HCT116 (cell line): ENCODE results near the gene UMAD1. TPM values are rescaled to one million over a fixed set of nuclear protein-coding genes. Genes with fewer than 3 reads are reported as not detected.

Source experiments
- ATAC-seq: fragments of 200-7000 bp; cut with Tn5 transposase; 2 replicates; pipeline ENCODE4 v1.9.1; 2020; ENCODE audit warnings: mild to moderate bottlenecking, moderate library complexity
- BruUV-seq: library from RNA; stranded (reverse); fragments of 400-500 nt; replicated peaks from 2 replicates; lab custom pipeline; 2021; lab: Mats Ljungman, UMichigan
- CTCF ChIA-PET: fragments of 300-600 bp; sonication (Branson Sonifier 250); formaldehyde crosslinking; loops from one replicate; lab custom pipeline; 2021; ENCODE audit warnings: antibody characterized with exemption; lab: Charles Lee
- POLR2A ChIA-PET: fragments of 300-600, 350-600 bp; sonication (Branson Sonifier 250); formaldehyde crosslinking; loops from one replicate; lab custom pipeline; 2021; ENCODE audit warnings: antibody characterized with exemption; lab: Charles Lee
- RAD21 ChIA-PET, 2 experiments: fragments of 300-600 bp; sonication (Branson Sonifier 250); formaldehyde crosslinking; loops; one replicate each; lab custom pipeline; 2023; ENCODE audit warnings: low total read pairs in 2 of 2; ENCODE audit not compliant: uncharacterized antibody in 2 of 2, unreplicated experiment in 2 of 2, low non-redundant PET in 1 of 2; lab: Charles Lee
- DNase-seq: peaks from one replicate; pipeline ENCODE4 v3.0.0-alpha.2; 2010; ENCODE audit warnings: low read depth, low spot score
- H2AFZ ChIP-seq: fragments of 200-600 bp; shearing (Covaris generic), sonication (generic); 2 replicates; pipeline ENCODE4 v1.6.1; 2017; ENCODE audit warnings: low read depth, mixed run types, mixed read lengths, antibody characterized with exemption, low read length; ENCODE audit not compliant: poor library complexity, severe bottlenecking
- H3K27ac ChIP-seq: 2 replicates; pipeline ENCODE4 v1.5.1; 2012; ENCODE audit warnings: low read depth, low read length
- H3K27me3 ChIP-seq: fragments of 200-600 bp; sonication (generic); 2 replicates; pipeline ENCODE4 v1.6.1; 2016; ENCODE audit warnings: mixed run types, low read length, mixed read lengths; ENCODE audit not compliant: insufficient read depth
- H3K36me3 ChIP-seq, 2 experiments: fragments of 200-500 bp in 1 of 2; fragments of 200-600 bp in 1 of 2; sonication (Bioruptor generic) in 1 of 2; sonication (generic) in 1 of 2; 2 replicates each; pipeline versions ENCODE4 v1.5.1 to v1.6.1; 2014 to 2016; ENCODE audit warnings: low read length in 2 of 2, inconsistent platforms in 1 of 2, mixed read lengths in 1 of 2, mixed run types in 1 of 2; ENCODE audit not compliant: insufficient read depth in 2 of 2, control insufficient read depth in 1 of 2
- H3K4me1 ChIP-seq, 2 experiments: fragments of 200-600 bp in 1 of 2; sonication (generic) in 1 of 2; 2 replicates each; pipeline versions ENCODE4 v1.5.1 to v1.6.1; 2012 to 2017; ENCODE audit warnings: low read length in 2 of 2, inconsistent platforms in 1 of 2, mild to moderate bottlenecking in 1 of 2, mixed read lengths in 1 of 2, mixed run types in 1 of 2, moderate library complexity in 1 of 2; ENCODE audit not compliant: insufficient read depth in 2 of 2, control insufficient read depth in 1 of 2
- H3K4me2 ChIP-seq: fragments of 200-600 bp; sonication (generic); 2 replicates; pipeline ENCODE4 v1.6.1; 2017; ENCODE audit warnings: mixed run types, low read length, mixed read lengths
- H3K4me3 ChIP-seq, 2 experiments: fragments of 200-600 bp in 1 of 2; sonication (generic) in 1 of 2; replicated peaks in 1 of 2; 2 replicates each; pipeline ENCODE4 v1.5.1; 2011 to 2016; ENCODE audit warnings: low read length in 2 of 2, control low read depth in 1 of 2, low read depth in 1 of 2, mild to moderate bottlenecking in 1 of 2, mixed read lengths in 1 of 2, mixed run types in 1 of 2
- H3K79me2 ChIP-seq: fragments of 200-600 bp; sonication (generic); 2 replicates; pipeline ENCODE4 v1.6.1; 2017; ENCODE audit warnings: mild to moderate bottlenecking, mixed run types, low read length, moderate library complexity, mixed read lengths; ENCODE audit not compliant: insufficient read depth
- H3K9ac ChIP-seq: fragments of 200-600 bp; sonication (generic); 2 replicates; pipeline ENCODE4 v1.6.1; 2016; ENCODE audit warnings: low read length, mixed read lengths
- H3K9me2 ChIP-seq: fragments of 200-600 bp; sonication (generic), shearing (Covaris generic); 2 replicates; pipeline ENCODE4 v1.6.1; 2017; ENCODE audit warnings: mixed run types, mild to moderate bottlenecking, moderate library complexity; ENCODE audit not compliant: insufficient read depth
- H3K9me3 ChIP-seq, 2 experiments: fragments of 200-500 bp in 1 of 2; fragments of 200-600 bp in 1 of 2; sonication (Bioruptor generic) in 1 of 2; sonication (generic) in 1 of 2; 2 replicates each; pipeline ENCODE4 v1.6.1; 2014 to 2017; ENCODE audit warnings: low read length in 2 of 2, mixed read lengths in 2 of 2, inconsistent platforms in 1 of 2, low read depth in 1 of 2, mild to moderate bottlenecking in 1 of 2, mixed run types in 1 of 2, moderate library complexity in 1 of 2; ENCODE audit not compliant: control insufficient read depth in 1 of 2, insufficient read depth in 1 of 2
- H4K20me1 ChIP-seq: fragments of 200-600 bp; sonication (generic), shearing (Covaris generic); 2 replicates; pipeline ENCODE4 v1.6.1; 2017; ENCODE audit warnings: mixed run types, mild to moderate bottlenecking, moderate library complexity; ENCODE audit not compliant: insufficient read depth
- CEBPB ChIP-seq: IDR thresholded peaks from 2 replicates; pipeline ENCODE4 v1.6.1; 2012; ENCODE audit warnings: low read depth
- ELF1 ChIP-seq: IDR thresholded peaks from 2 replicates; pipeline ENCODE4 v1.6.1; 2012; ENCODE audit warnings: low read depth, borderline replicate concordance
- EZH2 ChIP-seq: fragments of 200-600 bp; sonication (generic); IDR thresholded peaks from 2 replicates; pipeline ENCODE4 v1.6.1; 2017; ENCODE audit warnings: antibody characterized with exemption, mixed run types
- RAD21 ChIP-seq: IDR thresholded peaks from 2 replicates; pipeline ENCODE4 v1.6.1; 2012; ENCODE audit warnings: low read depth, mild to moderate bottlenecking
- SIN3A ChIP-seq: IDR thresholded peaks from 2 replicates; pipeline ENCODE4 v1.6.1; 2012; ENCODE audit warnings: low read depth
- YY1 ChIP-seq: IDR thresholded peaks from 2 replicates; pipeline ENCODE4 v1.6.1; 2011; ENCODE audit warnings: low read length, low read depth, moderate library complexity, mild to moderate bottlenecking; ENCODE audit not compliant: insufficient replicate concordance; ENCODE audit errors: extremely low read depth
- ZFX ChIP-seq: fragments of 450-650 bp; IDR thresholded peaks from 2 replicates; pipeline ENCODE4 v1.6.1; 2017
- ZNF274 ChIP-seq: fragments of 200-500 bp; sonication (Bioruptor generic); IDR thresholded peaks from 2 replicates; pipeline ENCODE4 v1.6.1; 2014; ENCODE audit warnings: mild to moderate bottlenecking, low read depth, low read length, inconsistent platforms
- intact Hi-C: fragments of 100-400 bp; cut with micrococcal nuclease; formaldehyde crosslinking; loops from 2 replicates; pipeline ENCODE4 v1.10.0; 2022
- total RNA-seq: library from RNA; stranded (reverse); gene quantifications from one replicate; pipeline ENCODE4 v1.2.1, GENCODE V29; 2021; ENCODE audit not compliant: unreplicated experiment
- TF ChIP-seq, protein P1 (sequence below): IDR thresholded peaks from 2 replicates; pipeline ENCODE4 v1.6.1; 2012
- TF ChIP-seq, protein P2 (sequence below): IDR thresholded peaks from 2 replicates; pipeline ENCODE4 v1.6.1; 2011; ENCODE audit warnings: mild to moderate bottlenecking, low read length, moderate library complexity; ENCODE audit not compliant: insufficient replicate concordance; ENCODE audit errors: extremely low read depth

UMAD1 gene
- total RNA-seq, 1 experiment from 2014 or later = 12.7 TPM

DNA sequence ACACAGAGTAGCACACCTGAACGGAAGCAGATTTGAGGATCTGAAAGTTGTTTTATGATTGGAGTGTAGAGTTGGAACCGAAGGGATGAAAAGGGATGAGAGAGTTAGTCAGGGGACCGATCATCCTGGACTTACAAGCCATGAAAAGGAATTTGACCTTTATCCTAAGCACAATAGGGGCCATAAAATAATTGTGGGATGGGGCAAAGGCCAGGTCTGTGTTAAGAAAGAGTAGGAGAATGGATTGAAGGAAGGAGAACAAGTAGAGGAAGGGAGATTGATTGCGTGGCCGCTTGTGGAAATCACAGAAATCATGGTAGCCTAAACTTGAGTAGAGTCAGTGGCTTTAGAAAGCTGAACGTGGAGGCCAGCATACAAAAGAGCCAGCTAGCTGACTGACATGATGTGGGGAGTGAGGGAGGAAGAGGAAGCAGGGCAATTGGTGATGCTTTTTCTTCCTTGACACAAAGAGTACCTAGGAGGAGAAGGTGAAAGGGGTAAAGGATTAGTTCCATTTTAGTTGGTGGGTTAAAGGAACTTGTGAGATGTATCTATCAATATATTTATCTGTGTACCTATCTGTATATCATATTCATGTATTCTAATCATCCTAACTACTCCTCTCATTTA is 144.9 kb downstream of the UMAD1 start:
- no peak overlapping the region for H3K4me2 ChIP-seq
- ATAC-seq (no peak), DNase-seq (no peak)
- RAD21 ChIA-PET = no interaction called here
- H3K36me3 ChIP-seq = no peaks in the 10 kb centered on the region
- no peak overlapping the region for H3K9ac ChIP-seq
- no peak overlapping the region for H3K4me3 ChIP-seq
- no peaks in the 10 kb centered on the region for H3K79me2 ChIP-seq
- H2AFZ ChIP-seq = no peak overlapping the region
- H3K27me3 ChIP-seq = no peaks in the 10 kb centered on the region
- intact Hi-C loops = no loop called here
- H4K20me1 ChIP-seq = no peaks in the 10 kb centered on the region
- CTCF ChIA-PET = no interaction called here
- no peak for TF ChIP-seq ZFX
- TF ChIP-seq, protein P1, sequence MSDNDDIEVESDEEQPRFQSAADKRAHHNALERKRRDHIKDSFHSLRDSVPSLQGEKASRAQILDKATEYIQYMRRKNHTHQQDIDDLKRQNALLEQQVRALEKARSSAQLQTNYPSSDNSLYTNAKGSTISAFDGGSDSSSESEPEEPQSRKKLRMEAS = no peak
- no peak for TF ChIP-seq RAD21
- TF ChIP-seq EZH2 = no peak
- TF ChIP-seq CEBPB = no peak
- TF ChIP-seq ZNF274 = no peak
- TF ChIP-seq SIN3A = no peak
- TF ChIP-seq, protein P2, sequence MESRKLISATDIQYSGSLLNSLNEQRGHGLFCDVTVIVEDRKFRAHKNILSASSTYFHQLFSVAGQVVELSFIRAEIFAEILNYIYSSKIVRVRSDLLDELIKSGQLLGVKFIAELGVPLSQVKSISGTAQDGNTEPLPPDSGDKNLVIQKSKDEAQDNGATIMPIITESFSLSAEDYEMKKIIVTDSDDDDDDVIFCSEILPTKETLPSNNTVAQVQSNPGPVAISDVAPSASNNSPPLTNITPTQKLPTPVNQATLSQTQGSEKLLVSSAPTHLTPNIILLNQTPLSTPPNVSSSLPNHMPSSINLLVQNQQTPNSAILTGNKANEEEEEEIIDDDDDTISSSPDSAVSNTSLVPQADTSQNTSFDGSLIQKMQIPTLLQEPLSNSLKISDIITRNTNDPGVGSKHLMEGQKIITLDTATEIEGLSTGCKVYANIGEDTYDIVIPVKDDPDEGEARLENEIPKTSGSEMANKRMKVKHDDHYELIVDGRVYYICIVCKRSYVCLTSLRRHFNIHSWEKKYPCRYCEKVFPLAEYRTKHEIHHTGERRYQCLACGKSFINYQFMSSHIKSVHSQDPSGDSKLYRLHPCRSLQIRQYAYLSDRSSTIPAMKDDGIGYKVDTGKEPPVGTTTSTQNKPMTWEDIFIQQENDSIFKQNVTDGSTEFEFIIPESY = no peak
- TF ChIP-seq YY1 = no peak
- no peak for TF ChIP-seq ELF1
- H3K9me2 ChIP-seq = no peaks in the 10 kb centered on the region
- H3K27ac ChIP-seq = no peak overlapping the region
- POLR2A ChIA-PET = no interaction called here
- no peaks in the 10 kb centered on the region for H3K9me3 ChIP-seq
- no TSS peak for BruUV-seq
- H3K4me1 ChIP-seq = no peaks in the 10 kb centered on the region
